Sigmoid colon (tissue), 4 donors: Measurements from ENCODE around the gene DYSF.

Source experiments
- EP300 ChIP-seq, 4 donors: sonication (generic); formaldehyde crosslinking; IDR thresholded peaks; one replicate each; pipeline ENCODE4 v1.6.1; 2017; ENCODE audit warnings: antibody characterized with exemption in 4 of 4
- POLR2A ChIP-seq, 2 donors: fragments of 450-650 bp; IDR thresholded peaks; one replicate each; pipeline ENCODE4 v1.6.1; 2016; ENCODE audit warnings: antibody characterized with exemption in 2 of 2, mild to moderate bottlenecking in 2 of 2, moderate library complexity in 2 of 2
- POLR2AphosphoS5 ChIP-seq, 4 donors: sonication (generic); formaldehyde crosslinking; IDR thresholded peaks; one replicate each; pipeline ENCODE4 v1.6.1; 2017; ENCODE audit warnings: antibody characterized with exemption in 4 of 4

GRCh38 chr2:71669628-71670429, 216.5 kb downstream of the DYSF start:
- TF ChIP-seq POLR2A (IDR thresholded peaks at IDR 0.05), result no peak
- no peak for TF ChIP-seq POLR2AphosphoS5 (IDR thresholded peaks at IDR 0.05)
- no peak for TF ChIP-seq EP300 (IDR thresholded peaks at IDR 0.05)
